ENCODE data around the gene SFTPA1.
"Not testable (repeated sequence)": the region's sequence is repeated elsewhere in the genome, so short reads cannot be mapped to it uniquely, and the experiment has no call there.

The SFTPA1 gene

DNA sequence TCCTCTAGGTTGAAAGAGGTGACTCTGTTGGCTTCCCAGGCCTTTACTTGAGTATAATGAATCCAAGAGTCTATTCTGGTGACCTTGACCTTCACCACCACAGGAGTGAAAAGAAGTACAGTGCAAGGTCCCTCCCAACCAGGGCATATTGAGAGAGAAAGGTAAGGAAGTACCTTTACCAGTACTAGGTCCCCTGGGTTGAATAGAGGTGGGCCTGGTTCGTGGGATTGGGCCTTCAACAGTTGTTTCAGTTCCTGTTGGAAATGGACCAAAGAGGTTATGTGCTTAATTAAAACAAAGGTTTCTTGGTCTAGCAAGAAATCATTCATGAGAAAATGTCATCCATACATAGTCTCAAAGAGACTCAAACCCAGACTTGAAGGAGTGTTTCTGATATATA is 6.4 kb upstream of the SFTPA1 start:
- Histone ChIP-seq H3K27ac (ENCODE audit: low read length) (no peak overlapping the region), H2AFZ (ENCODE audit: low read length) (no peak overlapping the region), H3K9me2 (replicated peaks; ENCODE audit: insufficient read depth, low read length) (no peaks in the 10 kb centered on the region), H3K36me3 (replicated peaks; ENCODE audit: insufficient read depth, low read length) (no peaks in the 10 kb centered on the region), H3K9ac (ENCODE audit: low read length) (no peak overlapping the region), H3K4me2 (ENCODE audit: low read depth, low read length) (no peak overlapping the region), H3K9me3 (replicated peaks; ENCODE audit: insufficient read depth, low read length) (no peaks in the 10 kb centered on the region), H3K4me1 (ENCODE audit: low read length) (peaks cover 48% of the 10 kb centered on the region), H3K27me3 (replicated peaks; ENCODE audit: insufficient read depth, low read length) (no peaks in the 10 kb centered on the region), H3K79me2 (ENCODE audit: low read length) (no peaks in the 10 kb centered on the region), H3F3A (ENCODE audit: insufficient read depth, low read length) (peaks cover 15% of the 10 kb centered on the region), H3K4me3 (ENCODE audit: low read length) (no peak overlapping the region), H4K20me1 (ENCODE audit: insufficient read depth, low read length) (no peaks in the 10 kb centered on the region)
- no peak for DNase-seq
- TF ChIP-seq EZH2 (optimal IDR thresholded peaks at IDR 0.05; ENCODE audit: low read depth, low read length) (no peak), EZH2phosphoT487 (IDR thresholded peaks at IDR 0.05; ENCODE audit: low read length) (no peak), CTCF (IDR thresholded peaks at IDR 0.05; ENCODE audit: low read length) (no peak)

- no peak for DNase-seq
These were observed 5.4 kb upstream of the SFTPA1 start for GRCh38 chr10:79605308-79605707.

DNA sequence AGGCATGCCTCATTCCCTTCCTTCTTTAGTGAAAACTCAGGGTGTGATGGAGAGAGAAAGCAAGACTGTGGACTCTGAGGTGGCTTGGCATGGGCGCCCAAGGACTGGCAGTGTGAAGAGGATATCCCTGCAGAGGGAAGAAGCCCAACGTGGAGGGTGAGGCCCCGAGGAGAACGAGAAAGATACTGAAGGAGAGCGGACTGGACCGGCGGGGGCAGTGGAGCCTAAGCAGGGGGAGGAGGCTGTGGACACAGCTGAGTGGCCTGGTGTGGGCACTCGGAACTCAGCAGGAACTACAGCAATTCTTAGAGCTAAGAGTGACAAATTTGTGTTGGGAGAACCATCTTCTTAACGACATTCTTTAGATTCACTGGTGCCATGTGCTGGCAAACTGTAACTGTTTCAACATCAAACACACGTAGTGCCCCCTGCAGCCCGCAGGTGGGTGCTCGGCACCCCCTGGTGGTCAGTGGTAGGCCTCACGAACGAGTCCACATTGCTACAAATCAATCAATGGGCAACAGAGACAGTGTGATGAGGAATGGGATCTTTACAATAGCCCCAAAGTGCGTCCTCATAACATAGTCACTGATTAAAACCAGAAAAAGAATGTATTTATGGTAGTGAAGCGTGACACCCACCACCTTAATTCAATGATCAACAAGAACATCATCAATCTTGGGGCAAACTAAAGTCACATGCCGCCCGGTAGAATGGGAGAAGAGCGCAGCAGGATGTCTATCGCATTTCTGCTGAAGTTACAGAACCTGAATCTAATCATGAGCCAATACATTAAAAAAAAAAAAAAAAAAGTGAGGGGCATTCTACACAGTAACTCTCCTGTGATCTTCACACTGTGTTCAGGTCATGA is 2.0 kb upstream of the SFTPA1 start:
- Histone ChIP-seq H2AFZ (ENCODE audit: low read length) (no peak overlapping the region), H3K79me2 (ENCODE audit: low read length) (no peaks in the 10 kb centered on the region), H4K20me1 (ENCODE audit: insufficient read depth, low read length) (no peaks in the 10 kb centered on the region), H3K4me2 (ENCODE audit: low read depth, low read length) (no peak overlapping the region), H3K9me2 (replicated peaks; ENCODE audit: insufficient read depth, low read length) (no peaks in the 10 kb centered on the region), H3K4me3 (ENCODE audit: low read length) (no peak overlapping the region), H3K36me3 (replicated peaks; ENCODE audit: insufficient read depth, low read length) (no peaks in the 10 kb centered on the region), H3F3A (ENCODE audit: insufficient read depth, low read length) (no peaks in the 10 kb centered on the region), H3K9me3 (replicated peaks; ENCODE audit: insufficient read depth, low read length) (no peaks in the 10 kb centered on the region), H3K4me1 (ENCODE audit: low read length) (peaks cover 28% of the 10 kb centered on the region), H3K27me3 (replicated peaks; ENCODE audit: insufficient read depth, low read length) (no peaks in the 10 kb centered on the region), H3K27ac (ENCODE audit: low read length) (no peak overlapping the region), H3K9ac (ENCODE audit: low read length) (no peak overlapping the region)
- TF ChIP-seq EZH2 (optimal IDR thresholded peaks at IDR 0.05; ENCODE audit: low read depth, low read length), result no peak
- TF ChIP-seq CTCF (IDR thresholded peaks at IDR 0.05; ENCODE audit: low read length), result peak; percentile 77
- TF ChIP-seq EZH2phosphoT487 (IDR thresholded peaks at IDR 0.05; ENCODE audit: low read length), result no peak
- peak; percentile 57 for DNase-seq

More at GRCh38 chr10:79605308-79605707, 5.4 kb upstream of the SFTPA1 start:
- H3K9me3 ChIP-seq (replicated peaks; ENCODE audit: insufficient read depth, low read length), result no peaks in the 10 kb centered on the region
- H3K27me3 ChIP-seq (replicated peaks; ENCODE audit: insufficient read depth, low read length), result no peaks in the 10 kb centered on the region
- H4K20me1 ChIP-seq (ENCODE audit: insufficient read depth, low read length), result no peaks in the 10 kb centered on the region
- H3K27ac ChIP-seq (ENCODE audit: low read length), result no peak overlapping the region
- no peak overlapping the region for H3K4me2 ChIP-seq (ENCODE audit: low read depth, low read length)
- no peaks in the 10 kb centered on the region for H3K36me3 ChIP-seq (replicated peaks; ENCODE audit: insufficient read depth, low read length)
- H3K9me2 ChIP-seq (replicated peaks; ENCODE audit: insufficient read depth, low read length), result no peaks in the 10 kb centered on the region
- H2AFZ ChIP-seq (ENCODE audit: low read length), result no peak overlapping the region
- no peak overlapping the region for H3K9ac ChIP-seq (ENCODE audit: low read length)
- no peak for TF ChIP-seq EZH2phosphoT487 (IDR thresholded peaks at IDR 0.05; ENCODE audit: low read length)
- no peak for TF ChIP-seq CTCF (IDR thresholded peaks at IDR 0.05; ENCODE audit: low read length)
- TF ChIP-seq EZH2 (optimal IDR thresholded peaks at IDR 0.05; ENCODE audit: low read depth, low read length), result no peak
- H3F3A ChIP-seq (ENCODE audit: insufficient read depth, low read length), result peaks cover 15% of the 10 kb centered on the region
- peaks cover 55% of the 10 kb centered on the region for H3K4me1 ChIP-seq (ENCODE audit: low read length)
- no peaks in the 10 kb centered on the region for H3K79me2 ChIP-seq (ENCODE audit: low read length)
- no peak overlapping the region for H3K4me3 ChIP-seq (ENCODE audit: low read length)

DNA sequence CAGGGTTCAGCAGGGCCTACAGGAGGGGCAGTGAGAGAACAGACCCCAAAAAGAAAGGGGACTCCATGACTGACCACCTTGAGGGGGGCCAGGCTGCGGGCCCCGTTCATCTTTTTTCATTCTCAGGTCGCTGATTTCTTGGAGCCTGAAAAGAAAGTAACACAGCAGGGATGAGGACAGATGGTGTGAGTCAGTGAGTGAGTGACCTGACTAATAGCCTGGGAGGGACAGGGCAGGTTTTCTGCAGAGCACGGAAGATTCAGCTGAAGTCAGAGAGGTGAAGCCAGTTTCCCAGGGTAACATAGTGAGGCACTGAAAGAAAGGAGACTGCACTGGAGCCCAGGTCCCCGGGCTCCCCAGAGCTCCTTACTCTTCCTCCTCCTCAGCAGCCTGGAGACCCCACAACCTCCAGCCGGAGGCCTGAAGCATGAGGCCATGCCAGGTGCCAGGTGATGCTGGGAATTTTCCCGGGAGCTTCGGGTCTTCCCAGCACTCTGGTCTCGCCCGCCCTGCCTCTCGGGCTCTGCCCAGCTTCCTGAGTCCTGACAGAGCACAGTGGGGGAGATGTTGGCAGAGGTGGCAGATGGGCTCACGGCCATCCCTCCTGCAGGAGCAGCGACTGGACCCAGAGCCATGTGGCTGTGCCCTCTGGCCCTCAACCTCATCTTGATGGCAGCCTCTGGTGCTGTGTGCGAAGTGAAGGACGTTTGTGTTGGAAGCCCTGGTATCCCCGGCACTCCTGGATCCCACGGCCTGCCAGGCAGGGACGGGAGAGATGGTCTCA is 646 bp downstream of the SFTPA1 start:
- H3K27ac ChIP-seq (ENCODE audit: low read length); H3F3A ChIP-seq (ENCODE audit: insufficient read depth, low read length); H3K9ac ChIP-seq (ENCODE audit: low read length); H3K79me2 ChIP-seq (ENCODE audit: low read length); H3K27me3 ChIP-seq (replicated peaks; ENCODE audit: insufficient read depth, low read length); H3K36me3 ChIP-seq (replicated peaks; ENCODE audit: insufficient read depth, low read length); H2AFZ ChIP-seq (ENCODE audit: low read length); H3K9me3 ChIP-seq (replicated peaks; ENCODE audit: insufficient read depth, low read length); H3K9me2 ChIP-seq (replicated peaks; ENCODE audit: insufficient read depth, low read length); H4K20me1 ChIP-seq (ENCODE audit: insufficient read depth, low read length); DNase-seq; H3K4me2 ChIP-seq (ENCODE audit: low read depth, low read length); H3K4me3 ChIP-seq (ENCODE audit: low read length): not testable (repeated sequence)
- H3K4me1 ChIP-seq (ENCODE audit: low read length), result peaks cover 21% of the 10 kb centered on the region
